Brain pericyte (primary cell): ENCODE measurements around the gene TXNRD1.
"Not testable (repeated sequence)": the region's sequence is repeated elsewhere in the genome, so short reads cannot be mapped to it uniquely, and the experiment has no call there.

Experiments
- DNase-seq: peaks from one replicate; pipeline ENCODE4 v3.0.0-alpha.2; 2012; ENCODE audit warnings: low read depth, low spot score

Gene TXNRD1

GRCh38 chr12:104372061-104372720 is 156.6 kb downstream of the TXNRD1 start:
- no peak for DNase-seq

DNA sequence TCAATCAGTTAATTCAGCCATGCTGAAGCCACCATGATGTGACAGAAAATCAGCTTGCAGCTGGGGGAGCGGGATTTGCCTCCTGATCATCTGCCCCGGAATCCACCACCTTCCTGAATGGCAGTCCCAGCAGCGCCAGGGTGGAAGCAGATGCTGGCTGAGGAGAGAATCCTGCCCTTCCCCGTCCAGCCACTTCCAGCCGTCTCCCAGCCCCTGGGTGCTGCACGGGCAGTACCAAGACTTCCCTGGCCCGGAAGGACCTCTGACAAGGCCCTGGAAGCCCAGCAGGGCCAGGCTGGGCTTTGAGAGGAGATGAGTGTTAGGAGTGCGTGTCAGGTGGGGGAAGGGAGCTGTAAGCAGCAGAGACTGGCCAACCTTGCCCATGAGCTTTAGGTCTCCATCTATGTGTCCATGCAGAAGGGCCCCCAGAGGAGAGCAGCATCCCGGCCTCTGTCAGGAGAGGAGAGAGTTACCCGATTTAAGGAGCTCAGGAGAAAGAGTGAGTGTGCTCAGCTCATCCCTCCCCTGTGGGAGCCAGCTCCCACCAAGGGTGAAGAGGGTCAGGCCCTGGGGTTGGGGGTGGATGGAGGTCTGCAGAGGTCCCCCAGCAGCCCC is 157.2 kb downstream of the TXNRD1 start:
- no peak for DNase-seq

DNA sequence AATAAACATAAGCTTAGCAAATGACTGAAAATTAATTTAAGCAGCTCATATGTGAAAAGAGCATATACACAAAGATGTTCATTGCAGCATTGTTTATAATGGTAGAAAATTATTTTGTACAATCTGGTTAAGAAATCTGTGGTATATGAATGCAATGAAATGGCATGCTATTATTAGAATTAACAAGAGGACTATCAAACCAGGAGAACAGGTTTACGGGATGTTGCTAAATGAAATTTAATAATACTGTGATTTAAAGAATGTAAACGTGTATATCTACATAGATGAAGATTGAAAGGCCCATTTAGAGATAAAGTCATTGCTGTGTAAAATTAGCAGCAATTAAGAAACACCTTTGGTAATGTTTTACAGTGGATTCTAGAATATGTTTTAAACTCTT is 158.5 kb downstream of the TXNRD1 start:
- DNase-seq, result no peak

- no peak for DNase-seq
Measured at GRCh38 chr12:104374806-104375205, 159.2 kb downstream of the TXNRD1 start.

DNA sequence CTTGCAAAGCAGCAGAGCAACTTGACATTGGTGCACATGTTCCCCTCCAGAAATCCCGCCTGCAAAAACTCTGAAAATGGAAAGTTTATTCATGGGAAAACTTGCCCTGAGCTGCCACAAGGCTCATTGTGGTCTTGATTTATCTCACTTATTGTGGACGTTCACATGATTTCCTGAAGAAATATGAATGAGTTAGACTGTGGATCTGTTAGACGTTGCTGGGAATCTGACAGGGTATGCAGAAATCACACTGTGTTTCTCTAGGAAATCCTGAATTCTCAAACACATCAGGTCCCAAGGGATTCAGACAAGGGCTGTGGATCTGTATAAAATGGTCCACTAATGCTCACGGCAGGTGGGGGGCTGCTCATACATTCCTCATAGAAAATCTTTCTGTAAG is 160.2 kb downstream of the TXNRD1 start:
- DNase-seq, result no peak

DNA sequence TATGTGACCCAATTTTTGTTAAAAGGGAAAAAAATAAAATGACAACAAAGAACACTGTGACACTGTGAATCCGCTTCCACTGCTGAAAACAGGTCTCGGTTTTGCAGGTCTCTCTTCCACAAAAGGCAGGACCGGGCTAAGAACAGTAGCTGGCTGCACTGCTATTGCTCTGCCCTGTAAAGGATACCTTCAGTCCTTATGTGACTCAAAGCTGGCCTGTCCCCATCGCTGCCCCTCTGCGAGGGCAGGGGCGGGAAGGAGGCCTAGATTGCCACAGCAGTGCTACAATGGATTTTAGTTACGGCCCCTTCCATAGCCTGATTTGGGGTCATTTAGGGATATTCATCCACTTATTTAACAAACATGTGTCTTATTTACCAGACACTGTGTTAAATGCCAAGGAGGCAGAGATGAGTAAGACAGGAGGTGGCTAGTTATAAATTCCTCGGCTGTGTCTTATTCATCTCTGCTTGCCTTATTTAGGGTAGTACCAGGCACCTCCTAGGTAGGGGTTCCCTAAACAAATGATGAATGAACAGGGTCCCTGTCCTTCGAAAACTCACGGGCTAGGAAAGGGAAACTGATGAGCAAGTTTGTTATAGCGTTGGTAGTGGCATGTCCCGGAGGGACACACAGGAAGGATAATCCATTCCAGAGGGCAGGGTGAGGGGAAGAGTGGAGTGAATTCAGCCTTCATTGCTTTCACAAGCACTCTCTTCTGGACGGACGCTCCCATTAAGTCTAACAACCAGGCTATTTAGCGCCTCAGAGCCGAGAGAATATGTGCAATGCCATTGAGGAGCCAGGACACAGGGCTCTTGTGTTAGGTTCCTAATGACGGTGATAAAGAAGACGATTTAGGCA is 161.3 kb downstream of the TXNRD1 start:
- DNase-seq, result no peak

DNA sequence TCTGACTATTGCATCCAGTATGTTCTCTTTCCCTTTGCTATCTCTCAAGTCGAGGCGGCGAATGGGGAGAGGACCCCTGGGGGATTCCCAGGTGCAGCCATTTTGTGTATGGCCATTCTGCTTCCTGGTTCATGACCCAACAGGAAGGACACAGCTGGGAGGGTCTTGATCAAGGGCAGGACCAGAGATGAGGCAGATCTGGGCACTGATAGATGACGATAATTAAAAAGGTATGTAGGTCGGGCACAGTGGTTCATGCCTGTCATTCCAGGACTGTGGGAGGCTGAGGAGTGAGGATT is 161.9 kb downstream of the TXNRD1 start:
- no peak for DNase-seq

DNA sequence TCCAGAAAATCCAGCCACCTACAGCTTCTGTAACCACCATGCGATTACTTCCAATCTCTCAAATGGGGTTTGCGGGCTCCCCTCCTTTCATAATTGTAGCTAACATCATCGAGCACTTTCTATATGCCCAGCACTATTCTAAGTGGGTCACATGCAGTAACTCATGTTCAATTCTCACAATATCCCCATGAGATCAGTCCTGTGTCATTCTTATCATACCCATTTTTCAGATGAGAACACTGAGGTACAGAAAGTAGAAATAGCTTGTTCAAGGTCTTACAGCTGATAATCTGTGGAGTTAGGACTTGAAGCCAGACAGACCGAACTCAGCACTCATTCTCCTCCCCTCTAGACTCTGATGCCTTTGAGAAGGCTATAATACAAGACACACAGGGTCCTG is 162.8 kb downstream of the TXNRD1 start:
- no peak for DNase-seq

DNA sequence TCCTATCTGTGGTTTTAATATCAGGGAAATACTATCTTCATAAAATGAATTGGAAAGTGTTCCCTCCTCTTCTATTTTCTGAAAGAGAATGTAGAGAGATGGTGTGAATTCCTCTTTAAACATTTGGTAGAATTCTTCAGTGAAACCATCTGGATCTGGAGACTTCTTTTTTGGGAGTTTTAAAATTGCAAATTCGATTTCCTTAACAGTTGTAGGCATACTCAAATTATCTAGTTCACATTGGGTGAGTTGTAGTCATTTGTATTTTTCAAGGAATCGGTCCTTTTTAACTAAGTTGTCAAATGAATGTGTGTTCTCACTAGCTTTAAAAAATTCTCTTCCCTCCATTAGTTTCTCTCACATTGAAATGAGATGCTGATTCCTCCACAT is 165.8 kb downstream of the TXNRD1 start:
- DNase-seq, result no peak

DNA sequence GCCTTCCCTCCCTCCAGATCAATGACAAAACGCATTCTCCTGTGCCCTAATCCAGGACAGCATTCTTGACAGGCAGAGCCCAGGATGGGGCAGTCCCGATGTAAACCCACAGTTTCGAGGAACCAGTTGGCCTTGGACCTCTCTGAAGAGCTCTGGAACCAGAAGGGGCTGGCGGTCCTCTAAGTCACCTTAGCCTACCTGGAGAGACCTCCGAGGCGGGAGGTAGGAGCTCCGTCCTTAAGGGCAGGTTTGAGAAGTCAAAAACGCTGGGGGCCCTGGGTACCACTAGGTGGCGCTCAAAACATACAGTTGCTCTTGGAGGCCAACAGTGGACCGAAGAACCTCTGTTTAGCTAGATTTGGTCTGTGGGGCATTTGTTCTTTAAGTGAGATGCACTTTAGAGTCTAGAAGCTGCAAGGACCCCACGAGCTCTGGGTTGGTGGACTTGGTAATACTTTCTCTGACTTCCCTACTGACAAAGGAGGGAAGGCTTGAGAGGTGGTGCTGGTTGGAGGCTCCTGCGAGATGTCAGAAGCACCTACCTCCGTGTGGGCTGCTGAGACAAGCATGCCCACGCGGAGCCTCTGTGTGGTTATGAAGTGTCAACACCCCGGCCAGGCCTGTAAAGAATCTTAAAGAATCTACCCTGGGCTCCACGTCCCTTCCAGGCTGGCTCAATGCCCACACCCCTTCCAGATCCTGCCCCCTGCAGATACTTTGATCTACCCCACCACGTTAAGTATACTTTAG is 166.3 kb downstream of the TXNRD1 start:
- DNase-seq, result peak; percentile 38

- DNase-seq, result no peak
Measured at GRCh38 chr12:104384141-104384880, 168.7 kb downstream of the TXNRD1 start.

DNA sequence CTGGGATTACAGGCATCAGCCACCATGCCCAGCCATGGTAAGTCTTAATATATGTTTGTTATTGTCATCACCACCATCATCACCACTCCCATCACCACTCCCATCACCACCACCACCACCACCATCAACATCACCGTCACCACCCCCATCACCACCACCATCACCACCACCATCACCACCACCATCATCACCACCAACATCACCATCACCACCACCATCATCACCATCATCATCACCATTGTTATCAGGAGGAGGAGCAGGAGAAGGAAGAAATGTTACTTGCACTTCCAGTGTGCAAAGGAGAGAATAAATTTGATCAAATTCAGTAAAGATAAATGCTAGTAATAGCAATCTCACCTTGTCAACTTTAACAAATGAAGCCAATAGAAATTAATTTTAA is 169.9 kb downstream of the TXNRD1 start:
- DNase-seq, result no peak

- DNase-seq, result no peak
Measured at GRCh38 chr12:104386461-104386860, 170.9 kb downstream of the TXNRD1 start.

DNA sequence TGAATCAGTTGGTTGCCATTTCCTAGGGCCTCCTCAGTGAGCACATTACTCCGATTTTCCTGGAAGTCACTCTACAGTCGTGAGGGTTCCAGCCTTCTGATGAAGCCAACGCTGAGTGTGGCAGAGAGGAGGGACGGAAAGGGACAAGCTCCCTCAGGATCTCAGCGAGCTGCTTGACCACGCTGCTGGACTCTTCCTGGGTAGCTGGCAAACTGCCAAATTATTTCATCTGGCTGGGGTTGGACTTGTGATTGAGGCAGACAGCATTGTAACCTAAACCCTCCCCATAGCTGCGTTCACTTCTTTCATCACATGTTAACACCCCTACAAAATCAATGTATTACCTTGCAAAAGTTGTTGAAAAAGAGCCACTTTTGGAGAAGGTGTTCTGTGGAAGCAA is 171.6 kb downstream of the TXNRD1 start:
- no peak for DNase-seq

- DNase-seq, result not testable (repeated sequence)
Measured at GRCh38 chr12:104394086-104394485, 178.5 kb downstream of the TXNRD1 start.
